ENCODE measurements around the gene PSENEN.
"Not testable (repeated sequence)": the region's sequence is repeated elsewhere in the genome, so short reads cannot be mapped to it uniquely, and the experiment has no call there.

The PSENEN gene

DNA sequence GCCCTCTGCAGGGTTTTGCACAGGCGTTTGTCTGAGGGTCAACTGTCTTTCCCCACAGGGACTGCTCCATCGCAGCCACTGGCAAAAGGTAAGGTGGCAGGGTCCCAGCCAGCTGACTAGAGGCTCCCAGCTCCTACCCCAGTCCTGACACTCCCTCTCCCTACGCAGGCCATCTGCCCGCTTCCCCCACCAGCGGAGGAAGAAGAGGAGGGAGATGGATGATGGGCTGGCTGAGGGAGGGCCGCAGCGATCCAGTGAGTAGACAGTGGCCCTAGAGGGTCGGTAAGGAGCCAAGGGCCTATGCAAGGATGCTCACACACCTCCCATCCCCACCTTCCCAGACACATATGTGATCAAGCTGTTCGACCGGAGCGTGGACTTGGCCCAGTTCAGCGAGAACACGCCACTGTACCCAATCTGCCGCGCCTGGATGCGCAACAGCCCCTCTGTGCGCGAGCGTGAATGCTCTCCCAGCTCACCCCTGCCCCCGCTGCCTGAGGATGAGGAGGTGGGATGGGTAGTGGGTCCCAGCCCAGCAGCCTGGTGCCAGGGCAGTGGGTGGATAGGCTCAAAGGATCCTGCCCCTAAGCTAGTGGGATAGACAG lies 7.4 kb downstream of the PSENEN start:
- no peak for DNase-seq

DNA sequence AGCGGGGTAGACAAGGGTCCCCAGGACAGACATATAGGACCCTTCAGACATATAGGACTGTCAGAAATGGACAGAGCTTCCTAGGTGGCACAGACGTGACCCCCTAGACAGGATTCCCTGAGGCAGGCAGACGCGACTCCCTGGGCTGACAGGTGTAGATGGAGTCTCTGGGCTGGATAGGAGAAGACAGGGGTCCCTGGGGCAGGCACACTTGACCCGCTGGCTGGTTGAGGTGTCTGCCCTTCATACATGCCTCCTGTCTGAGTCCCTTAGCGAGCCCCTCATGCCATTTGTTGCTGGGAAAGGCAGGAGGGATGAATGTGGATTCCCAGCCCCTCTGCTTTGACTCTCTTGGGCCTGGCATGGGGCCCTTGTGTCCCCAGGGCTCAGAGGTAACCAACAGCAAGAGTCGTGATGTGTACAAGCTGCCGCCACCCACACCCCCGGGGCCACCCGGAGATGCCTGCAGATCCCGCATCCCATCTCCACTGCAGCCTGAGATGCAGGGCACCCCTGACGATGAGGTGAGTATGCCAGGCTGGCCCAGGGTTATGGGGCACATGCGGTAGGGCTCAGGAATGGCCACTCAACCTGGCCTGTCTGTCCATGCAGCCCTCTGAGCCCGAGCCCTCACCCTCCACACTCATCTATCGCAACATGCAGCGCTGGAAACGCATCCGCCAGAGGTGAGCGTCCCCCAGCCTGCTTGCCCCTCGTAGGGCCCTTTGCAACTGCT lies 8.4 kb downstream of the PSENEN start:
- no peak for DNase-seq

DNA sequence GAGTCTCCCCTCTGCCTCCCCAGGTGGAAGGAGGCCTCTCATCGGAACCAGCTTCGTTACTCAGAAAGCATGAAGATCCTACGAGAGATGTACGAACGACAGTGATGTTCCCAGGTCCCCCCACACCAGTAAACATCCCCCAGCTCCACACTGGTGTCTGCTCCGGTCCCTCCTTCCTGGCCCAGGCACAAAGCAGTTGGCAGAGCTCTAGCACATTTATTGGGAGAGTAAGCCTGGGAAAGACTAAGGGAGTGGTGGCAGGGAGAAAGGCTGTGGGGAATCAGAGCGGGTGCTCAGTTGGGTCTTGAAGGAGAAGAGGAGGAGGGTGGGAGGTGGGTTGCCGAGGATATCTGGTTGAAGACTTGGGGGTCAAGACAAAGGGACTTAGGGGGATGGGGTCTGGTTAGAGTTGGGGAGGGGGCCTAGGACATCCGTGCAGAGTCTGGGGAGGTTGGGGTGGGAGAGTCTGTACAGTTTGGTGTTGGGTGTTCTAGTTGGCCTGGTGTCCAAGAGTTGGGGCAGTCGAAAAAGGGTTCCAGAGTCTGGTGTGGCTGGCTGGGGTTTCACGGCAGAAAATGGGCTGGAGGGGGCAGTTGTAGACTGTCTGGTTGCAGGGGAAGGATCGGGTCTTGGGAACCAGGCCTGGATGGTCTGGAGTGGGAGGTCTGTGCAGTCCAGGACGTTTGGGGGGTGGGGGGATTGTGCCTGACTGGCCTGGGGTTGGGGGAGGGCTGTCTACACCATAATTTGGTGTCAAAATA lies 9.1 kb downstream of the PSENEN start:
- DNase-seq, result no peak

DNA sequence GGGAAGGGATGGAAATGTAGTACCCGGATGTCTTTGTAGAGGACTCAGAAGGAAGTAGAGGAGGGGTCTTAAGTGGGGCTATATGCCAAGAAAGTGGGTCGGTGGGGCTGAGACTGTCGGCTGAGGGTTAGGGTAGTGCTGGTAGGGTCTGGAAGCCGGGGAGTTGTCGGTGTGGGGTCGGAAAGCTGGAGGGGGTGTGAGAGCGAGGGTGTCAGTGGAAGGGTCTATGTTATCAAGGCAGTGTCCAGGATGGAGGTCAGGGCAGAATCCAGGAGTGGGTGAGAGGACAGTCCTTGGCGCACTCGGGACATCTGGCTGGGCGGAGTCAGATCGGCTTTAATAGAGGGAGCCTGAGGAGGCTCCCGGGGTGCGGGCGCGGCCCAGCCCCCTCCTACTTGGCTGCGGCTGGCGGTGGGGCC lies 9.7 kb downstream of the PSENEN start:
- DNase-seq, result no peak

DNA sequence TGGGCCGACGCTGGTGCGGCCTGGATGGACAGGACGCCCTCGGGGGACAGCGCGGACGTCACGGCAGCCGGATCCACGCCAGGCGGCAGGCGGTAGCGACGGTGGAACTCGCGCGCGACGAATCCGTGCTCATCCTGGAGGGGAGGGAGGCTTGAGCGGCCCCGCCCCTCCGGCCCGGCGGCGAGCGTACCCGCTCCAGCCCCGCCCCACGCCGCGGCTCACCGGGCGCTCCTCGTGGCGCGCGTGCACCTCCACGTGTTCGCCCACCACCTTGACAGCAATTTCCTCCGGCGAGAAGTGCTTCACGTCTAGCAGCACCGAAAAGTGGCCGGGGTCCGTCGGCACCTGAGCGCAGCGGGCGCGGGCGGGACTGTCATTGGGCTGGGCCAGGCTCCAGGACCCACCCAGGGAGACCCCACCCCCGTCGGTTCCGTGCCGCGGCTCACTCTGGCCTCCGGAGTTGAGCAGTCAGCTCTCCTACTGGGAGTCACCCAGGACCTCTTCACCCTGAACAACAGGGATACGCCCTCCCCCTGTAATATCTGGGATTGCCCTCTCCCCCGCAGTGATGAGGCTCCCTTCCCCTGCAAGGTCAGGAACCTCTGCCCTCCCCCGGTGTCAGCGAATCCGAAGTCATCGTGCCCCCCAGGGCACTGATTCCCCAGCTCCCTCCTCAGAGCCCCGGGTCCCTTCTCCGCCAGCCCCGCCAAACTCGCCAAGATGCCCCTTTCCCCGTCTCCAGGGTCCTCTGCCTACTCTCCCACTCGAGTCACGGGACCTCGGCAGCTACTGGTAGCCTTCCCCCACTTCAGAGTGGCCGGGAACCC lies 10.3 kb downstream of the PSENEN start:
- peak; percentile 67 for DNase-seq

DNA sequence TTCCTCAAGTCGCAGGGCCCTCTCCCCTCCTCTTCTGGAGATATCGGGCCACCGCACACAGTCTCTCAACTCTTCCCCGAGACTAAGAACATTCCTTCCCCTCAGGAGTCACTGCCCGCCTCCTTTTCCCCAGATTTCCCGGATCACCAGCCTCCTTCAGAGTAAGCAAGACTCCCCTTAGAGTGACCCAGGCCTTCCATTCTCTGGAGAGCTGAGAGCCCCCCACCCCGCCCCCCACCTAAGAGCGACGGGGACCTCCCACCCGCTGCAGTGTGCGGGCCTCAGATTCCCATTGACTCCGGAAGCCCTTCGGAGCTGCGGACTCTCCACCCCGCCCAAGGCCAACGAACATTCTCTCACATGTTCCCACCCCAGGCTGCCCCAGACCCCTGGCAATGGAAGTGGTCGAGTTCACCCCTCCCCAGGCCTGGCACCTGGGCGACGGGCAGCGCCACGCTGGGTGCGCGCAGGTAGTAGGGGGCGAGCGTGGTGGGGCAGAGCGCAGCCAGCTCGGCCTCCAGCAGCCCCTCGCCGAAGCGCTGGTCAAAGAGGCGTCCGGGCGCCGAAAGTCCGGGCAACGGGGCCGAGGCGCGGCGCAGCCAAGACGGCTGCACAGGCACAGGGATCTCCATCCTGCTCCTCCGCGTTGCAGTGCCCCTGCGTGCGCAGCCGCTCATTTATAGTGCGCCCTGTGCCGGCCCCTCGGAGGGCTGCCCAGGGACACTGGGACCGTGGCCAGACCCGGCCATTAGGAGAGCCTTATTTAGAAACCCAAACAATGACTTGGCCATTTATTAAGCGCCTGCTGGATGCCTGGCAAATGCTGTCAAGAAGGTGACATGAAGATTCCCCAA lies 11.2 kb downstream of the PSENEN start, which contains the start of gene HSPB6:
Gene HSPB6, minus strand, starts transcription at position 653 of the 854 bp plus-strand sequence. Its CDS starts 21 bp downstream, at position 632.
- DNase-seq, result no peak

DNA sequence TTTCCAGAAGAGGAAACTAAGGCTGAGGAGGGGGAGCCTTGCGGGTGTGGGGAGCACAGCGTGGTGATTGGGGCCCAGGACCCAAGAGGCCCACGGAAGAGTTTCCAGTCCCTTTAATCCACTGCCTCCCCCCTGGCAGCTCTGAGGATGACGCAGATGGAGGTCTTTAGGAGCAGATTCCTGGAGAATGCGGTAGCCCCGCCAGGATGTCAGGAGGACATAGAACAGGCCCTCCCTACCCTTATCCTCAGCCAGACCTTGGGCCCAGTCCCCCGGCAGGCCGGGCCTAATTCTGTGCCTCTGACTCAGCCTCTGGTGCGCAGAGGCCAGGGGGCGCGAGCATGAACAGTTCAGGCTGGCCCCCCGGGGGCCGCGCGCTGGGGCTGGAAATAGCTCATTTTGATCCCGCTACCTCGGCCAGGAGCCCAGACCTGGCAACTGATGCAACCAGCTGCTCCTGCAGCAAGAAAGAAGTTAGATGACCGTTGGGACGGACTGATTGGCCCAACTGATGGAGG lies 11.8 kb downstream of the PSENEN start:
- DNase-seq, result peak; percentile 52

DNA sequence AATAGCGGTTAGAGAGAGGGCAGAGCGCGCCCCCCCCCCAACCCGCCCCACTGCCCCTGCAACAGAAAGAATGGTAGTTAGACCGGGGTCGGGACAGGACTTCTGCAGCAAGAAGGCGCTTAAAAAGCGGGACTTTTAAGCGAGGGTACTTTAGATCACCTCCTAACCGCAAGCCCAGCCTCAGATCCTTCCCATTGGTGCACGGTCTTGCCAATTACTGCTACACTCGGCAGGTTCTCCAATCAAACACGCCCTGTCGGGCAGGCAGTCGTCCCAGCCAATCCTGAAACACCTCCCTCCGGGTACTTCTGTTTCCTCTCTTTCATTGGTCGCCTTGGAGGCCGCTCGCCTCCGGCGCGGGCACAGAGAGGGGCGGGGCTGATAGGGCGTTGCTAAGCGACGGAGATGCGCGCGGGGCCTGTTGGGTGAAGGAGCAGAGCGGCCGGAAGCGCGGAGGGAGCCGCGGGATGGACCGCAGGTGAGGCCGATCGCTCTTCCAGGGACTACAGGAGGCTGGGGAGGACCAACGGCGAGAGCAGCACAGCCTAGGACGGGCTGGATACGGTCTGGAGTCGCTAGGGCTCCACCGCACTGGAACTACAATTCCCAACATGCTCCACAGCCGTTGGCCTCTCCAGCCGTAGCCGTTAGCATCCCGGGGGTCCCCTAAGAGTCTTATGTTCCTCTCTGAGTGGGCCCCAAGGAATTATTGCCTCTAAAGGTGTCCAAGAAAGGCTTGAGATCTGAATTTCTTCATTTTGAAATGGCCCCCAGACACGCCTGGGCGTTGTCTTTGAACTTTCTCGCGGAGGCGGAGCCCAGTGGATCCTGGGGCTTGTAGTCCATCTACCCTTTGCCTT lies 12.5 kb downstream of the PSENEN start, which contains the start of gene PROSER3:
Gene PROSER3, plus strand, starts transcription at position 428 of the 860 bp plus-strand sequence. Its CDS starts 40 bp downstream, at position 468.
- peak; percentile 98 for DNase-seq

DNA sequence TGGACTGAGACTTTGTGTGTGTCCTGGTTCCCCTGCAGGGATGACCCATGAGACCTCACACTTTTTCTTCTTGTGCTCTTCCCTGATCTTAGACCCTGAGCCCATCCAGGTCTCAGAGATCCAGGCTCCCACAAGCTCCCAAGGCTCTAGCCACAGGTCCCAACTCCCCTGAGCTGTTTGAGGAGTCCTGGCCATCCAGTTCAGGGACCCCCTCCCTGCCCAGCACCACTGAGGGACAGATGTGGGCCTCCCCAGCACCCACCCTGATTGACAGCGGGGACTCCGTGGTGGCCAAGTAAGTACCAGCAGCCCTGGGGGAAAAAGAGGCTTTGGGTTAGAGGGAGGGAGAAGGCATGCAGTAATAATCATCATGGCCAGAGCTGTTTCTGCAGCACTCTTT lies 14.2 kb downstream of the PSENEN start:
- DNase-seq, result no peak

DNA sequence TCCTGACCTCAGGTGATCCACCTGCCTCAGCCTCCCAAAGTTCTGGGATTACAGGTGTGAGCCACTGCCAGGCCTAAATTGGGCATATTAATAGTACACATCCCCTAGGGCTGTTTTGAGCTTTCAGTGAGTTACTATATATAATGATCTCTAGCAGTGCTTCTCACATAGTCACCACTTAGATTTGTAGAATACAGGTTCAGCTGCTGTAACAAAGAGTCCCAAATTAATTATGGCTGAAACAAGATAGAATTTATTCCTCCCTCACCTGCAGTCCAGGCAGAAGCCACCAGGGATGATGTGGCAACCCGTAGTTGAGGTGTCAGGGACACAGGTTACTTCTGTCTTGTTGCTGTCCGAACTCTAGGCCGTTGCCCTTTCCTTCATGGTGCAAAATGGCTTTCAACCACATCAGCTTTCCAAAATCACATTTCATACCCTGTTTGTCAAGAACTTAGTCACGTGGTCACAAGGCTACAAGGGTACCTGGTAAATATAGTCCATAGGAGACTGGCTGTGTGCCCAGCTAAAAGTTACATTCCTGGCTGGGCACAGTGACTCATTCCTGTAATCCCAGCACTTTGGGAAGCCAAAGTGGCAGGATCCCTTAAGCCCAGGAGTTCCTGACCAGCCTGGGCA lies 15.4 kb downstream of the PSENEN start:
- no peak for DNase-seq

DNA sequence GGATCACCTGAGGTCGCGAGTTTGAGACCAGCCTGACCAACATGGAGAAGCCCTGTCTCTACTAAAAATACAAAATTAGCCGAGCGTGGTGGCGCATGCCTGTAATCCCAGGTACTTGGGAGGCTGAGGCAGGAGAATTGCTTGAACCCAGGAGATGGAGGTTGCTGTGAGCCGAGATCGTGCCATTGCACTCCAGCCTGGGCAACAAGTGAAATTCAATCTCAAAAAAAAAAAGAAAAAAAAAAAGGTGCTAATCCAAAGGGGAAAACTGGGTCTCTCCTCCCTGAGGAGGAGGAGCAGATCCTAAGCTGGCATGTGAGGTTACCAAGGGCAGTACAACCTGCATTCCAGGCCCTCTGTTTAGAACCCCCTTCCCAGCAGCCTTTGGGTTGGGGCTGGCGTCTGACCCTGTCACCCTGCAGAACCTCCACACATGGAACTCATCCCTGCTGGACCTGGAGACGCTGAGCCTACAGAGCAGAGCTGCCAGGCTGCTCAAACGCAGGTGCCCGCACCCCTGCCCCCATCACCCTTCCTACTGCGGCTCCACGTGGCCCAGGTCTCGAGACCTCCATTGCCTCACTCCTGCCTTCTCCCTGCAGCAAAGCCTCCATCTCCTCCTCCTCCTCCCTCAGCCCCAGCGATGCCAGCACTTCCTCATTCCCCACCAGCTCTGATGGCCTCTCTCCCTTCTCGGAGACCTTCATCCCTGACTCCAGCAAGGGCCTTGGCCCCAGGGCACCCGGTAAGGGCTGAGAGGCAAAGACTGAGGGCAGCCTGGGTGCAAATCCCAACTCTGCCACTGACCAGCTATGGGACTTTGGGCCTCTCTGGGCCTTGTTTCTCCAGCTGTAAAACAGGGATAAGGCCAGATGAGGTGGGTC lies 19.2 kb downstream of the PSENEN start:
- no peak for DNase-seq

DNA sequence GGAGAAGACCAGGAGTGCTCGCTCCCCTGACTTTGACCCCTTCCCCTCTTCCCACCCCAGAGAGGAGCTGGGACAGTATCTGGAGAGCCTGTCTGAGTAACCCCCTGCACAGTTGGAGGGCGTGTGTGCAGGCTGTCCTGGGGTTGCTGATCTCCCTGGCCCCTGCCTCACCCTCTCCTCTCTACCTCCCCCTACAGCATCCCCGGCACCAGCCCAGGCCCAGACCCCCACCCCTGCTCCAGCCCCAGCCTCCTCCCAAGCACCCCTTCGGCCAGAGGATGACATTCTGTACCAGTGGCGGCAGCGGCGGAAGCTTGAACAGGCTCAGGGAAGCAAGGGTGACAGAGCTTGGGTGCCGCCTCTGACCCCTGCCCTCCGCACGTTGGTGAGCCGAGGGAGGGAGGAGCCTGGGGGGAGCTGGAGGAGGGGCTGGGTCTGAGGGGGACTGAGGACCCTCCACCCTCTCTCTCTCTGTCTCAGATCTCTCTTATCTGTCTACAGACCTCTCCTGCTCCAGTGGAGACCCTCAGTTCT lies 21.2 kb downstream of the PSENEN start:
- DNase-seq, result no peak

DNA sequence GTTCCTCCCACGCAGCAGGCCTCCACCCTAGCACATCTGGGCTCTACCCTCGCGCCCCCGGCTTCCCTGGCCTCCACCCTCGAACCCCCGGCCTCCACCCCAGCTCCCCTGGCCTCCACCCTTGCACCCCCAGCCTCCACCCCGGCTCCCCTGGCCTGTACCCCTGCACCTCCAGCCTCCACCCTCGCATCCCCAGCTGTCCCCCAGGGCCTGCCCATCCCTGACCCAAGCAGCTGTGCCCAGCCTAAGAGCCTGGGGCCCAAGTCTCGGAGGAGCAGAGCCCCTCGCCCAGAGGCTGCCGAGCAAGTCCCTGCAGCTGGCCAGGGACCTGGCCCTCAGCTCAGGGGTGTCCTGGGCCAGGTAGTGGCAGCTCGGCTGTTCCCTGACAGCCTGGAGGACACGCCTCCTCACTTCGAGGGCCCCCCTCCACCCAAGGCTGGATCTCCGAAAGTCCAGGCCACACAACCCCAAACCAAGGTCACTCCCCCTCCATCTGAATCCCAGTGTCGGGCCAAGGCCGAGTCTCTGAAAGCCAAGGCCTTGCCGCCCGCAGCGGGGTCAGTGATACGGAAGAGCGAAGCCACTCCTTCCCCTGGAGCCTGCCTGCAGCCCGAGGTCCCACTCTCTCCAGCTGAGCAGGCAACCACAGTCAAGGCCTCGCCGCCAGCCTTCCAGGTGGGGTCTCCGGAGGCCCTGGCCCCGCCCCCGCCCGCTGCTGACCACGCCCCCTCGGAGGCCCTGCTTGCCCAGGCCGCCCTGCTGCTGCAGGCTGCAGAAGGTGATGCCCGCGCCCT lies 22.0 kb downstream of the PSENEN start:
- DNase-seq, result no peak

DNA sequence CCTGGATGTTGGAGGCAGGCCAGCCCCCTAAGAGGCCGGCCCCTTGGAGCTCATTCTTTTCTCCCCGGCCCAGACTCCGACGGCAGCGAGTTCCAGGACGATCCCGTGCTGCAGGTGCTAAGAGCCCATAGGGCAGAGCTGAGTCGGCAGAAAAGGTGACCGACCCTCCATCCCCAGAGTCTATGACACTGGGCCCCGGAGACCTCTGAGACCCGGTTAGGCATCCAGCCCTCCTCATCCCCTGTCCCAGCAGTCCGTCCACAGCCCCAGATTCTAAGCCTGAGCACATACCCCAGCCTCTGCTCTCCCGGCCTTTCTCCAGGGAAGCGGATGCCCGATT lies 22.6 kb downstream of the PSENEN start:
- DNase-seq, result no peak

DNA sequence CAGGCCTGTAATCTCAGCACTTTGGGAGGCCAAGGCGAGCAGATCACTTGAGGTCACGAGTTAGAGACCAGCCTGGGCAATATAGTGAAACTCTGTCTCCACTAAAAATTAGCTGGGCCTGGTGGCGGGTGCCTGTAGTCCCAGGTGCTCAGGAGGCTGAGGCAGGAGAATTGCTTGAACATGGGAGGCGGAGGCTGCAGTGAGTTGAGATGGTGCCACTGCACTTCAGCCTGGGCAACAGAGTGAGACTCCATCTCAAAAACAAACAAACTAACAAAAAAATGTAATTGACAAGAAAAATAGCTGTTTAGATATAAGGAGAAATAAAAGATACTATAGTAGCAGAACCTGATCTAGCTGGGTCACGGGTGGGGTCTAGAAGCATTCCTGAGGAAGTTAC lies 26.9 kb downstream of the PSENEN start:
- not testable (repeated sequence) for DNase-seq

DNA sequence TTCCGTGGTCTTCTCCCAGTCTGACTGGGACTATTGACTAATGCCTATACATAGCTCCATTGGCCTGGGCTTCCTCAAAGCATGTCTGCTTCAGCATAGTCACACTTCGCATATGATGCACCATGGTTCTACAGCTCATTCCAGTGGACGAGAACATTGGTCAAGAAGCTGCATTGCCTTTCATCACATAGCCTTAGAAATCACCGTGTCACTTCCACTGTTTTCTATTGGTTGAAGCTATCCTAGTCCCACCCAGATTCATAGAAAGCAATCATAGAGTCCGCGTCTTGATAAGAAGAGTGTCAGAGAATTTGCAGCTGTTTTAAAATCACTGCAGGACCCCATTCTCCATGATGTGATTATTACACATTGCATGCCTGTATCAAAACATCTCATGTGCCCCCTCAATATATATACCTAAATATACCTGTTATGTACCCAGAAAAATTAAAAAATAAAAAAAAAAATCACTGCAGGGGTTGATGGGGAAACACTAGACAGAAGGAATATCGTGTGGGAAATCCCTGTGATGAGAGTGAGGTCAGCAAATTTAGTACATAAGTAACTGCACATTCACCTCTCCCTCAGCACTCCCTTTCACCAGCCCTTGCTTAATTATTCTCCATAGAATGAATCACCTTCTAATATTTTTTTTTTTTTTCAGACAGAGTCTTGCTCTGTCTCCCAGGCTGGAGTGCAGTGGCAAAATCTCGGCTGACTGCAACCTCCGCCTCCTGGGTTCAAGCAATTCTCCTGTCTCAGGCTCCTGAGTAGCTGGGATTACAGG lies 27.8 kb downstream of the PSENEN start:
- no peak for DNase-seq
